Renal pelvis (tissue), 4 donors: ENCODE data around the gene NAA25. TPM values are rescaled to one million over a fixed set of nuclear protein-coding genes. Genes with fewer than 3 reads are reported as not detected.
"Not testable (repeated sequence)": the region's sequence is repeated elsewhere in the genome, so short reads cannot be mapped to it uniquely, and the experiment has no call there.

Experiments
- DNase-seq: peaks from one replicate; pipeline ENCODE4 v3.0.0-alpha.2; 2013
- polyA plus RNA-seq, 3 donors: library from polyadenylated mRNA; unstranded; fragments of 120-200 nt; gene quantifications; one replicate each; pipeline ENCODE4 v1.2.1, GENCODE V29; 2013; ENCODE audit not compliant: insufficient read length in 3 of 3

Gene NAA25
- polyA plus RNA-seq, 3 donors = 18.6 to 26.9 (median 25.9) TPM

- peak; percentile 99 for DNase-seq
Observed at GRCh38 chr12:112012775-112013600, 95.6 kb downstream of the NAA25 start, which contains the start of the genes ERP29 and TMEM116. ERP29 (plus strand) TSS chr12:112013426; CDS start chr12:112013466, 40 bp downstream. TMEM116 (minus strand) TSS chr12:112013165; CDS start chr12:112005270, 7,895 bp downstream.

- no peak for DNase-seq
Observed at GRCh38 chr12:112011685-112012084, 96.9 kb downstream of the NAA25 start.

- no peak for DNase-seq
Observed at GRCh38 chr12:112010415-112011344, 97.9 kb downstream of the NAA25 start.

GRCh38 chr12:112009596-112009995 is 99.0 kb downstream of the NAA25 start:
- not testable (repeated sequence) for DNase-seq

GRCh38 chr12:112008918-112009317 is 99.7 kb downstream of the NAA25 start:
- no peak for DNase-seq

GRCh38 chr12:112007945-112008344 is 100.6 kb downstream of the NAA25 start:
- no peak for DNase-seq

GRCh38 chr12:112005419-112006395 is 102.9 kb downstream of the NAA25 start:
- no peak for DNase-seq

GRCh38 chr12:112004041-112004440 is 104.5 kb downstream of the NAA25 start:
- DNase-seq = no peak

- no peak for DNase-seq
Observed at GRCh38 chr12:112001576-112001975, 107.0 kb downstream of the NAA25 start.

GRCh38 chr12:112000820-112001219 is 107.8 kb downstream of the NAA25 start:
- no peak for DNase-seq

- DNase-seq = not testable (repeated sequence)
Observed at GRCh38 chr12:111999129-111999528, 109.5 kb downstream of the NAA25 start.

- DNase-seq = no peak
Observed at GRCh38 chr12:111998015-111998414, 110.6 kb downstream of the NAA25 start.

GRCh38 chr12:111997300-111997699 is 111.3 kb downstream of the NAA25 start:
- DNase-seq = no peak

GRCh38 chr12:111995782-111996480 is 112.7 kb downstream of the NAA25 start:
- no peak for DNase-seq

GRCh38 chr12:111994211-111995111 is 114.1 kb downstream of the NAA25 start:
- DNase-seq = not testable (repeated sequence)

GRCh38 chr12:111993292-111994150 is 115.1 kb downstream of the NAA25 start:
- DNase-seq = no peak

GRCh38 chr12:111992464-111992863 is 116.1 kb downstream of the NAA25 start:
- no peak for DNase-seq

- no peak for DNase-seq
Observed at GRCh38 chr12:111991946-111992345, 116.6 kb downstream of the NAA25 start.
